C4-2B (cell line): ENCODE results near the gene LYST.

Experiments used
- CTCF ChIP-seq: fragments of 450-650 bp; conservative IDR thresholded peaks from 2 replicates; pipeline ENCODE4 v1.5.1; 2017; ENCODE audit warnings: mild to moderate bottlenecking
- ZFX ChIP-seq: fragments of 450-650 bp; IDR thresholded peaks from 2 replicates; pipeline ENCODE4 v1.6.1; 2017

GRCh38 chr1:235725434-235725833, 141.3 kb downstream of the LYST start:
- no peak for TF ChIP-seq CTCF
- TF ChIP-seq ZFX = no peak
